Amygdala (tissue), 56 donors: ENCODE measurements around the gene FIBIN.

ENCODE experiments used
- DNase-seq, 56 donors: peaks; one replicate each; lab custom pipeline; 2025; lab: John Stamatoyannopoulos, UW

Gene FIBIN

DNA sequence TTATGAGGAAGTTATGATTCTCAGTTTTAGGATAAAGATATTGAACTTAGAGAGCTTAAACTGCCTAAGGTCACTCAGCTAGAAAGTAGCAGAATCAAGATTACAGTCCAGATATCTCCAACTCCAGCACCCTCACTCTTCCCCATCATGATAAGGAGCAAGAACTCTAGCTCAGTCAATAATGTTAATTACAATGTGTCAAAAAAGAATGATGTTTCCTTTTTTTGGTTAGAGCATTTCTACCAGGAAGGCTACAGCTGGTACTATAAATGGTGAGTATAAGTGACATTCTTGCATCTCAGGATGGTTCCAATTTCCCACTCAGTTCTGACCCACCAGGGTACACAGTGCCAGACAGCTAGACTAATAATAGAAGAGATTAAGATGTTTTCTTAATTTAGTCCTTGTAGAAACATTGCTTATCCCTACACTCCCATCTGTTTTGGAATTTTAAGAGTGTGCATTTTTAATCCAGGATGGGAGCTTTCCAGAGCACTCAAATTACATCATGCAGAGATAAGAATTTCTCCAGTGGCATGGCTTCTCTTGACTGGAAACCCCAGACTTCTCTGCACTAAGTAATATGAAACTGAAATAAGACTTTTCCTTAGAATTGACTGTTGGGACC is 25.1 kb downstream of the FIBIN start:
- no peak for DNase-seq

DNA sequence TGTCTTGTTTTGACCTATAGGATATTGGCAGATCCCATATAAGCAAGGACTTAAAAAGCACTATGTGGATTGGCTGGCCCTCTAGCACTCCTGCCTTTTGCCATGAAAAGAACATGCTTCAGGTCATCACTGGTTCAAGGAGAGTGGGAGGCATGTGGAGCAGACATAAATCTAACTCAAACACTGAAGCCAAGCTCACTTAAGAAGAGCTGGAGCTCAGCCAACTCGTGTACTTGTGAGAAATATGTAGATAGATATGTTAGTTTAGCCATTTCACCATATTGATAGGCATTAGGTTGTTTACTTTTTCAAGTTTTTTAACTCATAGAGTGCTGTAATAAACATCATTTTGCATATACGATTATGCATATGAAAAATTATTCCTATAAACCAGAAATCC is 26.8 kb downstream of the FIBIN start:
- no peak for DNase-seq

DNA sequence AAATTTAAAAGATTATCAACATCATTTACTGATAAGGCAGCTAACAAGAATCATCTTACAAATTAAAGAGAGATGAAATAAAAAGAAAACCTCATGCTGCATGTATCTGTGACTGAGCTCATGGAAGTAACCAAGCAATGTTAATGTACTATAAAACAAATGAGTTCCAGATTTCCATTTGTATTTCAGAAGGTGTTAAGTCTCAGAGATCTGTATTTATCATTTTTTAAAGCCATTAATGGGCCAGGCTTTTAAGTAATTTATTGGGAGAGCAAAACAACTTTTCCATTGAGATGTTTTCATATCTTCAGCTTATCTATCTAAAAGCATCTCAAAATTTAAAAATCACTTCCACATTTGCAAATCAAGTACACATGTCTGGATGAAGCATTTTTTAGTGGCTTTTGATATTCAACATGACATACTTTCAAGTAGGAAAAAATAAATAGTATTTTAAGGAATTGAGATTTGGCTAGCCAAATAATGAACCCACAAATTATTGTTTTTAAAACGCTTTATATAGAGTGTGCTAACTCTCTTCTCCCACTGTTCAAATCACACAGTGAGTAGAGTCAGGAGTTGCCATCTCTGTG is 28.8 kb downstream of the FIBIN start:
- no peak for DNase-seq

DNA sequence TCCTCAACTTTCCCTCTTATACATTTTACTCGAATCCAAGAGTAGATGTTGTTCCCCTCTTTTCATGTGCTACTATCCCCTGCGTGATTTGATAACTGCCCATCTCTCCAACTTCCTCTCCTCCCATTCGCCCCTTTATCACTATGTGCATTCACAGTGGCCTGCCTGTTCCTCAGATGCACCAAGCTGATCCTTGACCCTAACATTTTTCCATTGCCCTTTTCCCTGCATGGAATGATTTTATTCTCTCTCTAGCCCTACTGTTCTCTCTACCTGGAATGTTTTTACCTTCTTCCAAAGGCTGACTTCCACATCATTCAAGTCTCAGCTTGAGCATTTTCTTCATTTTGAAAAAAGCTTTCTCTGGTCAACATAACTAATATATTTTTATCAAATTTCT is 31.0 kb downstream of the FIBIN start:
- DNase-seq = no peak

DNA sequence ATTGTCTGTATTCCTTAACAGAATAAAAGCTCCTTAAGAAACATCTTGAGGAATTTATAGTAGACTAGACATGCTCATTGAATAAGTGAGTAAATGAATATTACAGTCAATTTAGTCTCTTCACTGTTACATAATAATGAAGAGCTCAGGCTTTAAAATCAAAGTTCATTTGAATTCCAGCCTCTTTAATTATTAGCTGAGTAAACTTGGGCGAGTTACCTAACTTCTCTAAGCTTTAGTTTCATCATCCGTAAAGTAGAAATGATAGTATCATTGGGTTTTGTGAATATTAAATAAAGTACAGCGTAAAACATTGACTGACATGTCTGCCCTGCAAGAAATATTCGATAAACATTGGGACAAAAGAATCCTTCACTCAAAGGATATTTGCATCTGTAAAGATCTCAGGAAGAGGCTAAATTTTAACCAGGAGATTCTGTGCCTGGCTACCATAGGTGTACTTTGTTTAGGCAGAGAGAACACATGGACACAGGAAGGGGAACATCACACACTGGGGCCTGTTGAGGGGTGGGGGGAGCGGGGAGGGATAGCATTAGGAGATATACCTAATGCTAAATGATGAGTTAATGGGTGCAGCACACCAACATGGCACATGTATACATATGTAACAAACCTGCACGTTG is 31.5 kb downstream of the FIBIN start:
- no peak for DNase-seq

DNA sequence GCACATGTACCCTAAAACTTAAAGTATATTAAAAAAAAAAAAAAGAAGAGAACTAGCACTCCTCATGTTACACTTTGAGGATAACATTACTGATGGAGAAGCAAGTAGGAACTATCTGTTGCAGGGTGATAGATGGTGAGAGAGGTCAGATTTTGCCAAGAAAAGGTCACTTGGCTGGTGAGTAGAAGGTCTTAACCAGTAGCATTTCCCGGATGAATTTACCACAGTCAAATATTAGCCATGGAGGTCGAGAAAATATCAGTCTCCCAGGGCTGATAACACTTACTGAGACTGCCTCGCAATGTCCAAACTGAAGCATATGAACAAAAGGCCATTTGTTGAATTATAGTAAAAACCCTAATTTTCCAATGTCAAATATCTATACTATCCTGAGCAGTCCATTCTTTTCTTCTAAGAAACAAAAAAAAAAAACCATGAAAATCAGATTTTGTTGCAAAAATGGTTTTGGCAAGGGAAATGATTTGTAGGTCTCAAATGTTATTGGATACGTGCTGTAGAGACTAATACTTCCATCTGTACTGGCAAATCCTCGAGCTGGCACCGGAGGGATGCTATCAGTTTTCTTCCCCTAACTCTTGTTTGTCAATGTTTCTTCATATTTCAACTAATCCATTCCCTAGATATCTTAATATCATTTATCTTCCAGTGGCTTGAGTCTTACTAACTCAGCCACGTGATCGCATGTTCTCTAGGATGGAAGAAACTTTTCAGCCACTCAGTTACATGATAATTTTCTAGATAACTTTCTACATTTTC is 32.2 kb downstream of the FIBIN start:
- no peak for DNase-seq

DNA sequence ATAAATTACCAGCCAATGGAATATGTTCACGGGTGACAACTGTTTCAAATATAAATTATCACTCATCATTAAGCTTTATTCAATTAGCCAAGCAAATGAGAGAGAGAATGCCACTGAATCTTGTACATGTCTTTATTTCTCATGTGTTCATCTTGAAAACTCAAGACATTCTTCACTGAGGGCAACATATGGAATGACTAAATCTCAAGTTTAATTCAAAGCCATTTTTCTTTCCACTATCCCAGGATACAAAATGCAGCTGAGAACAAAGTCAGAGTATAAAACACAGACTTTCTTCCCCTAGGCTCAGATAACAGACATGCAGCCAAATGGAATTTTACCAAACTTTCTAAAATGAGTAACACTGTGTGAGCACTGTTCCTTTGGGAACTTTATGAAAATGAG is 34.7 kb downstream of the FIBIN start:
- DNase-seq = no peak

DNA sequence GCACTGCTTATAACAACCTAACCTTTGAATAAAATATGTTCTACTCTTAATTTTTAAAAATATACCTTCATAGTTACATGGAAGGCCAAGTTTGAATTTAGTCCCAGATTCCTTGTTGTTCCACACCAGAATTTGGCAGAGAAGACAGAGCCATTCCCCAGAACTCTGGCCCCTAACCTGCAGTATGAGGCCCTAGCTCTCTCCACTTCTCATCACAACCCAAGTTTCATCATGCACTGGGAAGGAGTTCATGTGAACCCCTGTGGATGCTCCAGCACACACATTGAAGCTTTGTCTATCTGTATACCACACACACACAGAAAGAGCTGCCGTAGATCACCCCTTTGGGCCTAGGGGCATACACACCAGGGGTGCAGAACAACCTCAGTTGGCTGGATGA is 36.1 kb downstream of the FIBIN start:
- no peak for DNase-seq

DNA sequence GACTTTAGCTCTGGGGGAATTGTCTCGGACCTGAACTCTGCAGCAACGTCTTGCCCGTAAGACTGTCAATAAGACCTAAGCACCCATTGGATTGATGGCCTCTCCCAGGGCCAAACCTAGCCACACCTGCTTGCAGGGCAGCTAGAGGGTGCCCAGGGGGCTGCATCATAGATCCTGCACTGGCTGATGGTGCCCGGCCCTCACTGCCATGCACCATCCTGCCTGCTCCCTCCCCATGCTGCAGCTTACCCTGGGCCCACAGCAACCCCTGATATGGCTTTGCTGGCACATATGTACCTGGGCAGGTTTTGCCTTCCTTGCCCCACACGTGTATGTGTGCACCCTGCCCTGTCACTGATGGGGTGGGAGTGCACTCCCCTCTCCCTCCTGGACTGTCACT is 37.8 kb downstream of the FIBIN start:
- no peak for DNase-seq

DNA sequence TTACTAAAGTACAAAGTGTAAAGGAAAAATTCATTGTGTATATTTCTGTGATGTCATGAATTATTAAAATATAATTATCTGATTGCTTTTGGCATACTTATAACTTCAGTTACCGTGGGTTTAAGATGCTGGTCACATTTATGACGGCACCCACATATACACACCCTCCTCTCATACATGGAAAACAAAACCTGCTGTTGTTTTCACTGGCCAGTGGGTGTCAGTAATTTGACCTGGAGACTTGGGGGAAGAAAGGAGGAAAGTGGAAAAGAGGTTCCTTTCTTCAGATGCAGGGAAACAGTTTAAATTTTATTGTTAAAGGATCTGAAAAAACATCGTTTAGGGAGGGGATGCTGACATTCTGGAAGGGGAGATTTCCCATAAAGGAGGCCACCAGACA is 46.0 kb downstream of the FIBIN start:
- no peak for DNase-seq

DNA sequence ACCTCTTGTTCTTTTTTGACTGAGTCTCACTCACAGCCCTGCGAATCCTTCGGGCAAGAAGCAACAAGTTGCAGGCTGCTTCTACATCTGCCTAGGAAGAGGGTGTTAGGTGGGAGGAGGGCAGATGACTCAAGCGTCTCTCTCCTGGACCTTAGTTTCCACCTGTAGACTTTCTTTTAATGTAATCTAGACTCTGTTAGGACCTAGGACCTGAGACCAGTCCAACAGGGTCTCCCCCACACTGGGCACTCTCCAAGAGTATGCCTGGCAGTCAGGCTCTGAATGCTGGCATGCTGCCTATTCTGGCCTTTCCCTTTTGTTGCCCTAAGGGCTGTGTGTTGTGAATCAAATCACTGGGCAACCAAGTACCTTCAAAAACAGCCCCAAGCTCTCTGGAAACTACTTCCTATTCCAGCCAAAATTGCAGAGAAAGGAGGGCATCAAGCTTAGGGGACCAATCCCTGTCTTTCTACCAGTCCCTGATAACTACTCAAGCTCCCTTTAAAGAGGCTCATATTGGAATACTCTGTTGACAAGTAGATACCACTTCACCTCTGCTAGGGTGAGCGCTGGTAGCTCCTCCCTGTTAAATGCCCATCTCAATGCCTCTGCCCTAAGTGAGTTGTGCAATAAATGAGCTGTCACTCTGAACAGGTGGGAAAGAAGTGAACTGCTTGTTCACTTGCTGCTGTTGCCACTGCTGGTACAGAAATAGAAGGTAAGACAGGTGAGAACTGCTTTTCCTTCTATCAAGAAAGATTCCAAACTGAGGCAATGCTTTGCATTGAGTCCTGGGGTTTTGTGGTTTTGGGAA is 46.6 kb downstream of the FIBIN start, which contains the start of gene BBOX1:
BBOX1 (plus strand) TSS at position 514 of the 814 bp plus-strand sequence. CDS start 14,616 bp downstream, outside the sequence.
- DNase-seq = peak in 41 of 56 donors; percentile 8 to 79 (median 41)

DNA sequence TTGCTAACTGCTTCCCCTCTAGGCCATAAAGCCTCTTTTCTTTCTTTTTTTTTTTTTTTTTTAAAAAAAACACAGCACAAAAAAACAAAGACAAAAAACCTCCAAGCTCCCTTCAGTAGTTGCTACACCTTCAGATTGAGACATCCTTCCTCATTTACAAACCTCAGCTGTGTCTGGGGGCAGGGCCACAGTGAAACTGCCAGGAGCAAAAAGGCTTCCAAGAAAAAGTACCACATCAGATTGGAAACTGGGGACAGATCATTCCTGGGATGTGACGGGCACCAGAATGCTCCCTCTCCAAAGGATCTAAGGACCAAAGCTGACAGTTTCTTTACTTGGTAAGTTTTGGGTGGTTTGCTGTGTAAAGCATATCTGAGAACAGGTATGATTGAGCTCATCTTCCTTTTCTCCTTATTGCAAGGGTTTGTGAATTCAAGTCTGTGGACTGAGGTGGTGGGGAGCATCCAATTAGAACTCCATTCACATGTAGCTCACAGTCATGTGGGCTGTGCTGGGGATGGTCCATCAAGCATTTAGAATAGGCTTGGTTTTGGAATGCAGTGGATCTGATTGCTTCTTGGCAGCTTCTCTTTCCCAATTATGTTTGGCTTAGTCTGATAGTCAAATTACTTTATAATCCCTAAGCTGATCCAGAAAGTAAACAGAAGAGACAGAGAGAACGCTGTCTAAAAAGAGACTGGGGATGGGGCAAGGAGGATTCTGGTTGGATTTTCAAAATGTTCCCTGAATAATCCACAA is 47.4 kb downstream of the FIBIN start:
- DNase-seq = peak in 28 of 56 donors; percentile 4 to 79 (median 16)
